Adrenal gland (tissue), 19 donors: Measurements from ENCODE around the gene PKMYT1. TPM values are rescaled to one million over a fixed set of nuclear protein-coding genes. Genes with fewer than 3 reads are reported as not detected.

ENCODE experiments used
- DNase-seq, 7 donors: peaks; one replicate each; pipeline ENCODE4 v3.0.0-alpha.2; 2019 to 2020
- H3K27ac ChIP-seq, 5 donors: fragments of 200-600 bp; sonication (generic) in 4 of 5; 1 replicate in 3 of 5; 2 replicates in 2 of 5; pipeline versions ENCODE4 v1.5.1 to v1.8.0; 2016 to 2020; ENCODE audit warnings: mild to moderate bottlenecking in 1 of 5
- H3K27me3 ChIP-seq: fragments of 200-600 bp; 2 replicates; pipeline ENCODE4 v1.8.0; 2021
- H3K36me3 ChIP-seq, 2 donors: fragments of 200-600 bp; replicated peaks in 1 of 2; 1 replicate in 1 of 2; 2 replicates in 1 of 2; pipeline versions ENCODE4 v1.5.1 to v1.8.0; 2018 to 2022
- H3K4me1 ChIP-seq, 2 donors: fragments of 200-600 bp; replicated peaks in 1 of 2; 1 replicate in 1 of 2; 2 replicates in 1 of 2; pipeline versions ENCODE4 v1.5.1 to v1.8.0; 2018 to 2021
- H3K4me3 ChIP-seq, 4 donors: fragments of 200-600 bp; sonication (generic) in 3 of 4; one replicate each; pipeline ENCODE4 v1.5.1; 2016 to 2018
- H3K9me3 ChIP-seq, 3 donors: fragments of 200-600 bp; sonication (generic) in 1 of 3; replicated peaks in 1 of 3; 1 replicate in 2 of 3; 2 replicates in 1 of 3; pipeline versions ENCODE4 v1.5.1 to v1.8.0; 2016 to 2021
- POLR2A ChIP-seq, 2 donors: fragments of 450-650 bp; IDR thresholded peaks; one replicate each; pipeline ENCODE4 v1.6.1; 2017; ENCODE audit warnings: antibody characterized with exemption in 2 of 2, mild to moderate bottlenecking in 2 of 2, moderate library complexity in 1 of 2
- WGBS, 4 donors: extraction: QIAGEN DNeasy Blood & Tissue Kit in 2 of 4; methylation state at CpG; one replicate each; pipeline versions ENCODE4 v1.1.5 to v1.1.7; 2013 to 2017; 5-methylcytosine and 5-hydroxymethylcytosine counted together
- intact Hi-C, 2 donors: fragments of 100-400 bp; cut with DNase I; formaldehyde crosslinking; loops; one replicate each; pipeline versions ENCODE4 v1.14.1 to v1.15.0; 2022 to 2023
- long read RNA-seq, 10 donors: library from polyadenylated mRNA in 3 of 10; unstranded in 2 of 10; stranded (forward) in 1 of 10; transcript quantifications; one replicate each; pipeline ENCODE4 v2.0.0 and lab custom pipeline, GENCODE V29; 2021 to 2026
- polyA plus RNA-seq, 3 donors: library from polyadenylated mRNA; stranded (reverse); fragments of 200-250 nt in 2 of 3; fragments of 350-450 nt in 1 of 3; fragmentation: Illumina TruSeq in 1 of 3; extraction: RNeasy Lipid Tissue Mini Kit (QIAGEN cat#74804) in 1 of 3; gene quantifications; one replicate each; pipeline ENCODE4 v1.2.3, GENCODE V29; 2013 to 2014
- total RNA-seq, 9 donors: library from RNA; depleted of rRNA in 4 of 9; stranded (reverse); fragments of >200 nt in 4 of 9; fragments of 120-200 nt in 1 of 9; fragmentation: NEBNext Ultra II Directional in 1 of 9; extraction: Animal tissue kit (Norgen Biotek cat#: 25700) in 1 of 9; gene quantifications; one replicate each; pipeline versions ENCODE4 v1.1.0 to v1.2.4, GENCODE V29; 2013 to 2023
- TF ChIP-seq, protein P1 (sequence below), 6 experiments: fragments of 450-650 bp in 4 of 6; fragments of 200-600 bp in 2 of 6; sonication (generic) in 1 of 6; IDR thresholded peaks; 1 replicate in 5 of 6; 2 replicates in 1 of 6; pipeline versions ENCODE4 v1.5.1 to v1.8.0; 2016 to 2021; ENCODE audit warnings: antibody characterized with exemption in 6 of 6, mild to moderate bottlenecking in 2 of 6, moderate library complexity in 1 of 6
- donor health status: healthy with polysubstance abuse.
- donor health status: Bipolar disorder and iron deficiency.
- donor health status: DM: yes; HTN: yes; CAD: no.
- donor health status: DM: no; HTN: no; CAD: no.
- donor health status: DM: no; HTN: no; CAD: no.
- donor health status: DM: yes; HTN: yes; CAD: no.

Gene PKMYT1
- total RNA-seq (1 to 10 TPM in 8 of 9 donors, under 1 TPM in 1; 0.46 to 7.0 (median 2.9) TPM), polyA plus RNA-seq (1 to 10 TPM; 1.0 to 3.7 (median 2.0) TPM)
- long read RNA-seq, donor 1, partial matches to known transcripts = 0 of 4 reads
- long read RNA-seq, donor 1, other reads (novel, unspliced or antisense) = 0 of 4 reads
- long read RNA-seq, donor 2 = 0 reads
- long read RNA-seq, donor 3 = 0 reads
- long read RNA-seq, donor 4 = 0 reads
- long read RNA-seq, donor 5, partial matches to known transcripts = 0 of 5 reads
- long read RNA-seq, donor 5, other reads (novel, unspliced or antisense) = 1 of 5 reads
- long read RNA-seq, donor 6 = 0 reads
- long read RNA-seq, donor 7, partial matches to known transcripts = 0 of 3 reads
- long read RNA-seq, donor 7, other reads (novel, unspliced or antisense) = 0 of 3 reads
- long read RNA-seq, donor 8, transcript PKMYT1-201 (9 exons, 2,171 nt) = major isoform, 5 of 6 reads
- long read RNA-seq, donor 8, partial matches to known transcripts = 0 of 6 reads
- long read RNA-seq, donor 8, other reads (novel, unspliced or antisense) = 0 of 6 reads
- long read RNA-seq, donor 9, partial matches to known transcripts = 0 of 1 reads
- long read RNA-seq, donor 9, other reads (novel, unspliced or antisense) = 0 of 1 reads
- long read RNA-seq, donor 10, partial matches to known transcripts = 0 of 1 reads
- long read RNA-seq, donor 10, other reads (novel, unspliced or antisense) = 0 of 1 reads

DNA sequence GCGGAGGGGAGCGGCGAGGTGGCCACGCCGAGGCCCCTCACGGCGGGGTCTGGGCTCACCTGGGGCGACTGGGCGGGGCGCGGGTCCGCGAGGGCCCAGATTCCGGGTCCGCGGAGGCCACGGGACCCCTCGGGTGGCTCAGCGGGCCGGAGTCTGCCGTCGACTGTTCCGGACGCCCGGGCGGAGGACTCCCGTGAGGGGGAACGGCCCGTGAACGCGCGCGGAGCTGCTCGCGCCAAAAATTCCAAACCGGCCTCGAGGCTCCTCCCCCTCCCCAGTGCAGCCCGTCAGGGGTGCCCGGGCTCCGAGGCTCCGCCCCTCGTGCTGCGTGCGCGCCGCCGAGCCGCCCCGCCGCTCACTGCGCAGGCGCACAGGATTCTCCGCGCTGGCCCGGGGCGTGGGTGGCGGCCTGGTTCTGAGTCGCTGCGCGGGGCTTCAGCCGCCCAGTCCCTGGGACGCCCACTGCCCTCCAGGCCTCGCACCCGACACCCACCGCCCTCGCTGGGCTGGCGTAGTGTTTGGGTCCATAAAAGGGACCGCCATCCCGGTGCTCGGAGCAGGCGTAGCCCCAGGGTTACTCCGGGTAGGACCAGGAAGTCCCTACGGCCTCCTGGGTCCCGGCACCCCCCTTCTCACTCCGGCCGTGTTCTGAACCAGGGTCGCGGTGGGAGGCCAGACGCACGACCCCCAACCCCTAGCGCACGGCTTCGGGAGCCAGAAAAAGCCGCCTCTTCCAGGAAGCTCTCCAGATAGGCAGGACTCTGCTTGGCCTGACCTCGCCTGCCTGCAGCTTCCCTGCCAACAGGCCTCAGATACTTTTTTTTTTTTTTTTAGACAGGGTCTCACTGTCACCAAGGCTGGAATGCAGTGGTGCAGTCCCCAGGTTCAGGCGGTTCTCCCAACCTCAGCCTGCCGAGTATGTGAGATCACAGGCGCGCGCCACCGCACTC lies at the start of gene PKMYT1:
Gene PKMYT1 (minus strand): TSS at position 220 of the 950 bp plus-strand sequence. CDS start 789 bp downstream, outside the sequence.
- H3K4me3 ChIP-seq = peak within 1 kb of the TSS in 3 of 4 donors; percentile 16 to 72 (median 62)
- H3K9me3 ChIP-seq = no peaks in the 10 kb centered on the region
- TF ChIP-seq POLR2A (IDR thresholded peaks at IDR 0.05) = peak; percentile 87 to 93
- TF ChIP-seq, protein P1, sequence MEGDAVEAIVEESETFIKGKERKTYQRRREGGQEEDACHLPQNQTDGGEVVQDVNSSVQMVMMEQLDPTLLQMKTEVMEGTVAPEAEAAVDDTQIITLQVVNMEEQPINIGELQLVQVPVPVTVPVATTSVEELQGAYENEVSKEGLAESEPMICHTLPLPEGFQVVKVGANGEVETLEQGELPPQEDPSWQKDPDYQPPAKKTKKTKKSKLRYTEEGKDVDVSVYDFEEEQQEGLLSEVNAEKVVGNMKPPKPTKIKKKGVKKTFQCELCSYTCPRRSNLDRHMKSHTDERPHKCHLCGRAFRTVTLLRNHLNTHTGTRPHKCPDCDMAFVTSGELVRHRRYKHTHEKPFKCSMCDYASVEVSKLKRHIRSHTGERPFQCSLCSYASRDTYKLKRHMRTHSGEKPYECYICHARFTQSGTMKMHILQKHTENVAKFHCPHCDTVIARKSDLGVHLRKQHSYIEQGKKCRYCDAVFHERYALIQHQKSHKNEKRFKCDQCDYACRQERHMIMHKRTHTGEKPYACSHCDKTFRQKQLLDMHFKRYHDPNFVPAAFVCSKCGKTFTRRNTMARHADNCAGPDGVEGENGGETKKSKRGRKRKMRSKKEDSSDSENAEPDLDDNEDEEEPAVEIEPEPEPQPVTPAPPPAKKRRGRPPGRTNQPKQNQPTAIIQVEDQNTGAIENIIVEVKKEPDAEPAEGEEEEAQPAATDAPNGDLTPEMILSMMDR (IDR thresholded peaks at IDR 0.05) = no peak
- H3K27ac ChIP-seq = peak within 1 kb of the TSS in 4 of 5 donors; percentile 78 to 84 (median 82)
- intact Hi-C loops = loop anchor here in 1 of 2 donors (10.0 kb wide), 1 partner anchor 56 kb away; no protein-coding TSS in a partner anchor
- 6 to 83% (median 11%) methylated on average over 6 to 91 of the region's 91 CpGs for WGBS, 4 donors
- H3K4me1 ChIP-seq = peaks cover 12 to 24% of the 10 kb centered on the region in 2 donors
- H3K27me3 ChIP-seq = peaks cover 4% of the 10 kb centered on the region
- peak; percentile 85 to 93 (median 90) for DNase-seq
- no peaks in the 10 kb centered on the region for H3K36me3 ChIP-seq

DNA sequence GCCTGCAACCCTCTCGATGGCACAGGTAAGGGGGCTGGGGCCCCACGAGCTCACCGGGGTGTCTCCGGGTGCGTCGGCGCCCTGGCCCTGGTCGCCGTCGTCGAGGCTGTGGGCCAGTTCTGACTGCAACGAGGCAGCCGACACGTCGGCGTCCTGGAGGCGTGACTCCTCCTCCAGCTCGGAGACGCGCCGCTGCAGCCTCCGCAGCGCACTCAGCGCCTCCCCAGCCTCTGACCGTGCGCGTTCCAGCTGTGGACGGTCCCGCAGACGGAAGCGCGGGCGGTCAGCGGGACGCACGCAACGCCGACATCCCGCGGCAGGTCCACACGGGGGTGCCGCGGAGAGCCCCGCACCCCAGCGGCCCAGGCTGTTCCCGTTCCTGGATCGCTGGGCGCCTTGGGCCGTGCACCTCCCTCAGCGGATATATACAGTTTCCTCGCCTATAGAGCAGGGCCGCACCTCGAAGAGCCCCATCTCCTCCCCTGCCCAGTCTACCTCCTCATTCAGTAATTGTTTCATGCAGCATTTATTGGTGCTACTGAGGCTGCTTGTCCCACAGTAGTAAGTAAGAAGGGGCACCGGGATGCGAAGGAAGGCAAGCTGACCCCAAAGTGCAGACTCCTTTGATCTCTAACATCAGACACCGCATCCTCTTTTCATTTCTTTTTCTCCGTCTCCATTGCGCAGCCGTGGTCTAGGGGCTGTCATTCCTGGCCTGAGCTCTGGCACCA lies 49.4 kb upstream of the PKMYT1 start:
- H3K9me3 ChIP-seq = no peaks in the 10 kb centered on the region
- H3K4me1 ChIP-seq = peaks cover 0 to 18% of the 10 kb centered on the region in 2 donors
- no peak overlapping the region for H3K27ac ChIP-seq
- intact Hi-C loops = loop anchor here (2.0 to 5.0 kb wide), 2 partner anchors 27 to 32 kb away; no protein-coding TSS in a partner anchor
- TF ChIP-seq, protein P1 (IDR thresholded peaks at IDR 0.05) = no peak
- TF ChIP-seq POLR2A (IDR thresholded peaks at IDR 0.05) = no peak
- no peak overlapping the region for H3K4me3 ChIP-seq
- DNase-seq = peak in 1 of 7 donors; percentile 18
- H3K27me3 ChIP-seq = peaks cover 29% of the 10 kb centered on the region
- H3K36me3 ChIP-seq = peaks cover 0 to 16% of the 10 kb centered on the region in 2 donors
- 9 to 64% (median 20%) methylated on average over 6 to 59 of the region's 59 CpGs for WGBS, 4 donors

DNA sequence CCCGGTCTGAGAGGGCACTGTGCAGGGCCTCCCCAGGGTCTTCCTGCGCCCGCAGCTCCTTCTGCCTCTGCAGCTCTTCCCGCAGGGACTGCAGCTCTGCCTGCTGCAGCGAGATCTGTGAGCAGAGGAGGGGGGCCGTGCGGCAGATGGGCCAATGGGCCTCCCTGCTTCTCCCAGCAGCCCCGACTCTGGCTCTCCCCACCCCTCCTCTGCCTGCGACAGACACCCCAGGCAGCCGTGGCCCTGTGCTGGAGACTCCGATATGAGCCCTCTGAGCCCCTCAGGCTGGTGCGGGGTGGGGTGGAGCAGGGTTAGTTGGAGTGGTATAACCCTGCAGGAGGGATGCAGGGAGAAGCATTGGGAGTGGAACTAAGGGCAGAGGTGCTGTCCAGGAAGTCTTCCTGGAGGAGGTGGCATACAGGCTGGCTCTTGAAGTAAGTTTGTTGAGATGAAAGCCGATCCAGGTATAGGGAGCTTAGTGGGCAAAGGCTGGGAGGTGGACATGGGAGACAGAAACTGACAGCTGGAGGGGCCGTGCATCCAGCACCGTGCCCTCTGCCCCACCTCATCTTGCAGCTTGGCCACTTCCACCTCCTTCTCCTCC lies 48.6 kb upstream of the PKMYT1 start:
- intact Hi-C loops = loop anchor here in 1 of 2 donors (2.0 kb wide), 1 partner anchor 26 kb away; no protein-coding TSS in a partner anchor
- Histone ChIP-seq H3K4me1 (peaks cover 0 to 23% of the 10 kb centered on the region in 2 donors), H3K27ac (no peak overlapping the region), H3K36me3 (peaks cover 0 to 16% of the 10 kb centered on the region in 2 donors), H3K9me3 (no peaks in the 10 kb centered on the region), H3K4me3 (no peak overlapping the region), H3K27me3 (peaks cover 23% of the 10 kb centered on the region)
- TF ChIP-seq, protein P1 (IDR thresholded peaks at IDR 0.05) = no peak
- no peak for TF ChIP-seq POLR2A (IDR thresholded peaks at IDR 0.05)
- peak in 1 of 7 donors; percentile 19 for DNase-seq
- WGBS, 4 donors = 23 to 53% (median 31%) methylated on average over 3 to 15 of the region's 15 CpGs
